Thyroid gland (tissue), 4 donors: ENCODE measurements around the gene KIF21A. TPM values are rescaled to one million over a fixed set of nuclear protein-coding genes. Genes with fewer than 3 reads are reported as not detected.
A peak's percentile ranks its signal among the peaks of the same experiment; 100 is the strongest.

Experiments
- DNase-seq, 2 donors: peaks; one replicate each; pipeline ENCODE4 v3.0.0-alpha.2; 2019
- H3K27ac ChIP-seq, 3 donors: fragments of 200-600 bp; sonication (generic); 1 replicate in 2 of 3; 2 replicates in 1 of 3; pipeline ENCODE4 v1.5.1; 2016 to 2019; ENCODE audit warnings: mild to moderate bottlenecking in 1 of 3, moderate library complexity in 1 of 3
- H3K27me3 ChIP-seq: fragments of 200-600 bp; sonication (generic); one replicate; pipeline ENCODE4 v1.5.1; 2019
- H3K36me3 ChIP-seq, 2 donors: fragments of 200-600 bp; sonication (generic); one replicate each; pipeline ENCODE4 v1.5.1; 2016 to 2019
- H3K4me1 ChIP-seq, 2 donors: fragments of 200-600 bp; sonication (generic); one replicate each; pipeline ENCODE4 v1.5.1; 2017 to 2019
- H3K4me3 ChIP-seq, 3 donors: fragments of 200-600 bp; sonication (generic); replicated peaks in 1 of 3; 1 replicate in 2 of 3; 2 replicates in 1 of 3; pipeline ENCODE4 v1.5.1; 2016; ENCODE audit warnings: mild to moderate bottlenecking in 1 of 3
- H3K9me3 ChIP-seq: fragments of 200-600 bp; sonication (generic); one replicate; pipeline ENCODE4 v1.5.1; 2017
- POLR2A ChIP-seq, 2 donors: fragments of 450-650 bp; IDR thresholded peaks; one replicate each; pipeline ENCODE4 v1.6.1; 2017; ENCODE audit warnings: antibody characterized with exemption in 2 of 2, mild to moderate bottlenecking in 2 of 2, moderate library complexity in 1 of 2
- WGBS, 2 donors: methylation state at CpG; one replicate each; pipeline ENCODE4 v1.1.5; 2017; 5-methylcytosine and 5-hydroxymethylcytosine counted together
- intact Hi-C: fragments of 100-400 bp; cut with DNase I; formaldehyde crosslinking; loops from one replicate; pipeline ENCODE4 v1.15.1; 2023
- total RNA-seq, 4 donors: library from RNA; depleted of rRNA; stranded (reverse); fragments of >200 nt; gene quantifications; one replicate each; pipeline ENCODE4 v1.2.3, GENCODE V29; 2016
- TF ChIP-seq, protein P1 (sequence below), 6 experiments: fragments of 200-600 bp in 3 of 6; fragments of 450-650 bp in 3 of 6; sonication (generic) in 3 of 6; IDR thresholded peaks; one replicate each; pipeline ENCODE4 v1.5.1; 2016 to 2019; ENCODE audit warnings: antibody characterized with exemption in 6 of 6, mild to moderate bottlenecking in 2 of 6, inconsistent platforms in 1 of 6, moderate library complexity in 1 of 6

Gene KIF21A
- total RNA-seq, 4 donors from 2014 or later = 17.5 to 149 (median 33.1) TPM

DNA sequence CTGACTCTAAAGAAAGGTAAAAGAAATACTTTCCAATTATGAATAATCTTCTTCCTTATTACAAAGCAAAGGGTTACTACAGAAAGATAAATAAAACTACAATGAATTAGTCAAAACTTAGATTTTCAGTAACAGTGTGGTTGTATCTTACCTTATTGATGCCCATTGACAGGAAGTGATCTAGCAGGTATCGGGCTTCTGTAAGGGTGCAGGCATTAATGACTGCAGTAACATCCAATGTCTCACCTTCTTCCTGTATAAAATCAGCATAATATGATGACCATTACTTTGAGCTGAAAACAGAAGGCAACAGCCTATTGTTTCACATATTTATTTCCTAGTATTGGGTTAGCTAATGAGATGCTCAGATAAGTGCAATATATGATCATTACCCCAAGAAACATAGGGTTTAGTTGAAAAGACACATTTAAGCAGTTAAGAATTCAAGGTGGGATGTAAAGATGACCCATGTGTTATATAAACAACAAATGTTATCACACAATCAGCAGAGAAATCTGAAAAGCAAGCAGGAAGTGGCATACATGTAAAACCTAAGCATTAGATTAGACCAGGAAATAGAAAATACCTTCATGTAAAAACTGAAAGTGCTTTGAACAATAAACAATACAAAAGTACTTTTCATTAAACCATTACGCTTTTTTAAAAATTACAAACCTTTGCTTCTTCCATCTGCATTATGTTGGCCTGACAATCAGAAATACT lies 111.2 kb downstream of the KIF21A start:
- DNase-seq = no peak
- intact Hi-C loops = no loop called here
- no peaks in the 10 kb centered on the region for H3K36me3 ChIP-seq
- no peaks in the 10 kb centered on the region for H3K27me3 ChIP-seq
- no peaks in the 10 kb centered on the region for H3K4me1 ChIP-seq
- no peak overlapping the region for H3K4me3 ChIP-seq
- no peaks in the 10 kb centered on the region for H3K9me3 ChIP-seq
- no peak overlapping the region for H3K27ac ChIP-seq
- no peak for TF ChIP-seq POLR2A (IDR thresholded peaks at IDR 0.05)
- TF ChIP-seq, protein P1, sequence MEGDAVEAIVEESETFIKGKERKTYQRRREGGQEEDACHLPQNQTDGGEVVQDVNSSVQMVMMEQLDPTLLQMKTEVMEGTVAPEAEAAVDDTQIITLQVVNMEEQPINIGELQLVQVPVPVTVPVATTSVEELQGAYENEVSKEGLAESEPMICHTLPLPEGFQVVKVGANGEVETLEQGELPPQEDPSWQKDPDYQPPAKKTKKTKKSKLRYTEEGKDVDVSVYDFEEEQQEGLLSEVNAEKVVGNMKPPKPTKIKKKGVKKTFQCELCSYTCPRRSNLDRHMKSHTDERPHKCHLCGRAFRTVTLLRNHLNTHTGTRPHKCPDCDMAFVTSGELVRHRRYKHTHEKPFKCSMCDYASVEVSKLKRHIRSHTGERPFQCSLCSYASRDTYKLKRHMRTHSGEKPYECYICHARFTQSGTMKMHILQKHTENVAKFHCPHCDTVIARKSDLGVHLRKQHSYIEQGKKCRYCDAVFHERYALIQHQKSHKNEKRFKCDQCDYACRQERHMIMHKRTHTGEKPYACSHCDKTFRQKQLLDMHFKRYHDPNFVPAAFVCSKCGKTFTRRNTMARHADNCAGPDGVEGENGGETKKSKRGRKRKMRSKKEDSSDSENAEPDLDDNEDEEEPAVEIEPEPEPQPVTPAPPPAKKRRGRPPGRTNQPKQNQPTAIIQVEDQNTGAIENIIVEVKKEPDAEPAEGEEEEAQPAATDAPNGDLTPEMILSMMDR (IDR thresholded peaks at IDR 0.05) = no peak
- 91 to 92% methylated on average over 2 of the region's 2 CpGs for WGBS, 2 donors

DNA sequence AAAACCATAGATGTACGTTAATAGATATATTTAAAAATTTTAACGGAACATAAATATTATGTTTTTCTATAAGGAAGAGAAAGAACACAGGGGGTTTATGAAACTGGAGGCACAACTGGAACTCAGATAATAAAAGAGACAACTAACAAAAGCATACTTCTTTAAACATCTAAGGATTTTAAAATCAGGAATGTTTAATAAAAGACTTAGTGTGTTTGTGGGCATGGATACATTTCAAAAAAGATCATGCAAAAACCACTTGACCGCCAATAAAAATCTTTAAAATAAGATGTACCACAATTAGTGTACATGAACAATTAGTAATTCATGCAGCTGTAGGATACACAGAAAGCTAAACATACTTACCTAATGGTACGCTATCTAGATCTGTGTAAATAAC lies 113.0 kb downstream of the KIF21A start:
- TF ChIP-seq, protein P1 (IDR thresholded peaks at IDR 0.05) = no peak
- TF ChIP-seq POLR2A (IDR thresholded peaks at IDR 0.05) = no peak
- H3K36me3 ChIP-seq = no peaks in the 10 kb centered on the region
- no peak overlapping the region for H3K4me3 ChIP-seq
- WGBS, 2 donors = 95 to 97% methylated on average over 4 of the region's 4 CpGs
- H3K27ac ChIP-seq = no peak overlapping the region
- H3K4me1 ChIP-seq = no peaks in the 10 kb centered on the region
- DNase-seq = no peak
- intact Hi-C loops = no loop called here
- H3K9me3 ChIP-seq = no peaks in the 10 kb centered on the region
- no peaks in the 10 kb centered on the region for H3K27me3 ChIP-seq

GRCh38 chr12:39329018-39329417 lies 113.9 kb downstream of the KIF21A start:
- H3K9me3 ChIP-seq = no peaks in the 10 kb centered on the region
- H3K4me1 ChIP-seq = no peaks in the 10 kb centered on the region
- H3K27ac ChIP-seq = no peak overlapping the region
- no peaks in the 10 kb centered on the region for H3K27me3 ChIP-seq
- no peak overlapping the region for H3K4me3 ChIP-seq
- intact Hi-C loops = no loop called here
- no peak for DNase-seq
- no peaks in the 10 kb centered on the region for H3K36me3 ChIP-seq
- no peak for TF ChIP-seq POLR2A (IDR thresholded peaks at IDR 0.05)
- TF ChIP-seq, protein P1 (IDR thresholded peaks at IDR 0.05) = no peak
- WGBS, 2 donors = 81 to 91% methylated on average over 1 of the region's 1 CpG

GRCh38 chr12:39327965-39328364 lies 115.0 kb downstream of the KIF21A start:
- Histone ChIP-seq H3K9me3 (no peaks in the 10 kb centered on the region), H3K4me3 (no peak overlapping the region), H3K36me3 (no peaks in the 10 kb centered on the region), H3K27me3 (no peaks in the 10 kb centered on the region), H3K27ac (no peak overlapping the region), H3K4me1 (no peaks in the 10 kb centered on the region)
- DNase-seq = no peak
- TF ChIP-seq POLR2A (IDR thresholded peaks at IDR 0.05) = no peak
- TF ChIP-seq, protein P1 (IDR thresholded peaks at IDR 0.05) = no peak
- WGBS, 2 donors = 76 to 84% methylated on average over 6 of the region's 6 CpGs
- intact Hi-C loops = no loop called here

GRCh38 chr12:39327510-39327909 lies 115.4 kb downstream of the KIF21A start:
- no peaks in the 10 kb centered on the region for H3K36me3 ChIP-seq
- H3K4me3 ChIP-seq = no peak overlapping the region
- no peaks in the 10 kb centered on the region for H3K9me3 ChIP-seq
- 55 to 63% methylated on average over 1 of the region's 1 CpG for WGBS, 2 donors
- H3K4me1 ChIP-seq = no peaks in the 10 kb centered on the region
- H3K27me3 ChIP-seq = no peaks in the 10 kb centered on the region
- intact Hi-C loops = no loop called here
- no peak overlapping the region for H3K27ac ChIP-seq
- TF ChIP-seq, protein P1 (IDR thresholded peaks at IDR 0.05) = no peak
- TF ChIP-seq POLR2A (IDR thresholded peaks at IDR 0.05) = no peak
- peak in 1 of 2 donors; percentile 23 for DNase-seq
